HG02571 (cell line): ENCODE measurements around the gene PIGS.

ENCODE experiments used
- ATAC-seq: cut with Tn5 transposase; IDR thresholded peaks from one replicate; pipeline ENCODE4 v1.9.1; 2021; ENCODE audit warnings: mild to moderate bottlenecking, moderate library complexity; ENCODE audit not compliant: unreplicated experiment

The PIGS gene

DNA sequence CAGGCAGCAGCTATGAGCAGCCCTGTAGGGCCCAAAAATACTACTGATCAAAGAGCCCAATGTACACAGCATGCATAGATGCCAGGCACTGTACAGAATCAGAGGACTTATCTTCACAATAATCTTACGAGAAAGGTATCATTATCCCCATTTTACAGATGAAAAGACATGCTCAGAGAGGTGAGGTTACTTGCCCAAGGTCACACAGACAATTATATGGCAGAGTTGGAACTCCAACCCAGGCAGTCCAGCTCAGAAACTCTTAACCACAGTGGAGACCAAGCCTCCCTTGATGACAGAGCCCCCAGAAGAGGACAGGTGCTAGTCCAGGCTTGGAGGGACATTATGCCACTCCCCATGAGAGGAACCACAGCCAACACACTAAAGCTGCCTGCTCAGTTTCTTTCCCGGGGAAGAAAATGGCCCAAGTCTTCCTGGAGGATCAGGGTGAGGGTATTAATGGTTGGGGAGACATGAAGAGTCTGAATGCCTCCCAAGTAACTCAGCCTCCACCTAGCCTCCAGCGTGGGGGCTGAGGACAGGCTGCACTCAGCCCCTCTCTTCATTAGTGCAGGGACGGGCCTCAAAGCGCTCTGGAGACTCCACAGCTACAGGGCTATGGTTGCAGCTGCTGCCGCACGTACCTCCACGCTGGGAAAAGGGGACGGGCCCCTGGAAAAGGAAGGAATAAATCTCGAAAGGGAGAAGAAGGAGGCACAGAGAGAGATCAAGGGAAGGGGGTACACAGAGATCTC, 19.7 kb downstream of the PIGS start:
- ATAC-seq: no peak

DNA sequence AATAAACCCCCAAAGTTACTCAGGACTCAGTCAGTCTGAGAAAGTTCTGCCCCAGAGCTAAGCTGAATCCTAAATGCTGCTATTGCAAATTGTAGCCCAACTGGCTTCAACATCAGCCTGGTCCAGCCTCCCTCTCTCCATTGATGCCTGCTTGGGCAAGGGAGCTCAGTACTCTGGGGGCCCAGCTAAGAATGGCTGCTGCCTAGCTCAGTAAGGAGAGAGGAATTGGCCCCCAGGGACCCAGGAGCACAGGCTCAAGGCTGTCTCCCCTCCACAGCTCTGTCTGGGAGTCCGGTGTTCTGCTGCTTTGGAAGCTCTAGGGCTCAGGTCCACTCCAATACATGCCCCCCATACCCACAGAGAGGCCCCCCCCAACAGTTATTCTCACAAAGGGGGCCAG, 20.5 kb downstream of the PIGS start:
- no peak for ATAC-seq

DNA sequence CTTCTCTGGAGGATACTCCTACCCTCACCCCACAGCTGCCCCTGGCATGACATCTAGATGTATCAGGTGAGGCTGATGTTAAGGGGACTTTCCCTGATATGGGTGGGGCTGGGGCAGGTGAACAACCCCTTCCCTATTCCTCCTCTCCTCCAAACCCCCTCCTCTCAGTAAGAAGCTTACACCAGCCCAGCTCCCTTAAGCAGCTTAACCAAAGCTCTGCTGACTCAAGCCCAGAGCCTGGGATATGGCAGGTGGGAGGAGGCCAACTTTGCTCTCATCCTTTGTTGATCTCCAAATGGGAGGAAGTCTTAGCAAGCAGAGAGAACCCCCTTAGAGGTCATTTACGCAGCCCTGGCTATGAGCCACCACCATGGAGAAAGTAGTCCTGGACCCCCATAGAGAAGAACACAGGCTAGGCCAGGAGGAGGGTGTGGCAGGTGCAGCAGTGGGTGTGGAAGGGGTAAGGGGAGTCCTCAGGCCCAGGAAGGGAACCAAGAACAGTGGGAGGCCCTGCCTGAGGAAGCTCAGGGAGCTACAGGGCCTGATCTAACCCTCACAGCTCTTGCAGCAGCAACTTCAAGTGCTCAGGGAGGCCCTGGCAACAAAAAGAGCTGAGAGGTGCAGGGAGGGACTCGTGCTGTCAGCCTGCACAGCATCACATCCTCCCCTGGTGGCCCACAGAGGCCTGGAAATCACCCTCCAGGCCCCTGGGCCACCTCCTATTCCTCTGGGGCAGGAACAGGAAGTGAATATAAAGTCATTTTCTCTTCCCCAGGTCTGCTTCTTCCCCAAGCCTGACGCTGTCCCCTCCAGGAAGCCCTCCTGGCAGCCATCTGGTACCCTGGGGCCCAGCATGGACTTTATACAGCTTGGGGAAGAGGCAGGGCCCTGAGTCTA, 21.8 kb downstream of the PIGS start:
- no peak for ATAC-seq

DNA sequence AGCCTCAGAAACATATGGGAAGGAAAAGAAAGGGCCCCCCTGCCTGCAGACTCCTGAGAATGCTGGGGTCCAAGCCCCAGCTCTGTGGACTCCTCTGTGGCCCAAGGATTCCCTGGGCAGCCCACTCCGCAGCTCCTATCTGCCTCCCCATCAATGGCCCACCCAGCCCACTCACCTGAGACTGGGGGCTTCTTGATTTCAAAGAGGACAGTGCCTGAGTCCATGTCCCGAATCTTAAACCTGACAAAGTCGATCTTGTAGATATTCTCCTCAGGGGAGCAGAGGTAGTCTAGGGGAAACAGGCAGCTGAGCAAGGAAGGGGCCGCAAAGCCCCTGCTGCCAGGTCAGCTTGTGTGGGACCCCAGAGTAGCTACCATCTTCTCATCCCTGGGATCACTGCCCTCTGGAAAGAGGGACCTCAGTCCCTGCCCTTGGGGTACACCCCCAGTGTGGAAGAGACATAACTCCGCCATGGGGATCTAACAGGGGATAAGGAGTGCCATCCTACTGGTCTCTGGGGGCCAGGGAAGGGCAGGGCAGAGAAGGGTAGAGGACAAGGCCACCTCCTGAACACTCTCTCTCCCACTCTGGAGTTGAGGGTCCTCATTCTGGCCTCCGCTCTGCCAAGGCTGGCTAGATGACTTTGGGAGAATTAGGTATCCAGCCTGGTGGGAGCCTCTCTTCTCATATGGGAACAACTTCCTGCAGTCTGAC, 22.8 kb downstream of the PIGS start:
- no peak for ATAC-seq

DNA sequence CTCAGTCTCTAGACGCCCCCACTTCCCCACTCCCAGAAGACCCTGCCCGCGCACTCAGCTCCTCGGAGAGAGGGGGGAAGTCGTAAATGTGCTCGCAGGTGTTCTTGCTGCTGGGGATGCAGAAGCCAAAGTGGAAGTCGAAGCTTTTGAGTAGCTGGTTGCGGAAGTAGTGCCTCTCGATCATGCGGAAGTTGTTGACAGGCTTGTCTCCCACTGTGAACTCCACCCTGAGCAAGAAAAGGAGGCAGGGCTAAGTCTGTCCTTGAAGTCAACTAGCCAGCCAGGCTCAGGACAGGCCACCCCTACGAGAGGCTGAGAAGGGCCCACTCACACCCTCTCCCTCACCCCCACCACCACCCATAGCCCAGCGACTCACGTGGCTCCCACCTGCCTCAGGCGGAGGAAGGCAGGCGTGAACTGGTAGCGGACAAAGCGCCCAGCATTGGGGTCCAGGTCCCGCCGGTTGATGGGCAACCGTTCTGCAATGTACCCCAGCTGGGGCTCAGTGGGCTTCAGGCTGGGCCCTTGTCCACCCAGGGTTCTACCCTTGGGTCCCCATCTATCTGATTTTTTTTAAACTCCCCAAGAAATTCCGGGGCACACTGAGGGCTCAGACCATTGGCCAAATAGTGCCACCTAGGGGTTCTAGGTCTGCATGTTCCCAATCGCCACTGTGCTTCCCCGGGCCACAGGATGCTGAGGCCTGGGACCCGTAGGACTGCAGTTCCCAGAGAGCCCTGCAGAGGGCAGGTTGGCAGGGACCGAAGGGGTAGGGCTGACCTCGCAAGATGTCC, 23.5 kb downstream of the PIGS start:
- ATAC-seq: peak; percentile 37

DNA sequence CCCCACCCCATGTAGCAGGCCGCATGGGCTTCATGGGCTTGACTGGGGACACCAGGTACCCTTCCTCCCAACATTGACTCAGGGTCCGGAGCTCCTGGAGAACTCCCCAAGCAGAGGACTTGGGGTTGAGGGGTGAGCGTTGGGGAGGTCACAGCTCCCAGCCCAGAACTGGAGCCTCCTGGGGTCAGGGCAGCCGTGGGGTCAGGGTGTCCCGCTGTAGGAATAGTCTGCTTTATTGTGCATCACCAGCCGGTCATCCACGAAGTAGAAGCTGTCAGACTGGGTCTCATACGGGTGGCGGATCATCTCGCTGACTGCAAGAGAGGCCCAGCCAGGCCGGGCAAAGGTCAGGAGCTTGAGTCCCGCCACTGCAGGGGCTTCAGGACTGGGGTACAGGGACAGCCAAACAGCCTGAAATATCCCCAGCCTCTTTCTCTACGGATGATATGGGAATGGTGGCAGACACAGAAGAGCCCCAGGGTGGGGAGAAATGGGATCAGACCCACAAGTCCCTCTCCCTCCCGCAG, 24.2 kb downstream of the PIGS start:
- ATAC-seq: no peak

DNA sequence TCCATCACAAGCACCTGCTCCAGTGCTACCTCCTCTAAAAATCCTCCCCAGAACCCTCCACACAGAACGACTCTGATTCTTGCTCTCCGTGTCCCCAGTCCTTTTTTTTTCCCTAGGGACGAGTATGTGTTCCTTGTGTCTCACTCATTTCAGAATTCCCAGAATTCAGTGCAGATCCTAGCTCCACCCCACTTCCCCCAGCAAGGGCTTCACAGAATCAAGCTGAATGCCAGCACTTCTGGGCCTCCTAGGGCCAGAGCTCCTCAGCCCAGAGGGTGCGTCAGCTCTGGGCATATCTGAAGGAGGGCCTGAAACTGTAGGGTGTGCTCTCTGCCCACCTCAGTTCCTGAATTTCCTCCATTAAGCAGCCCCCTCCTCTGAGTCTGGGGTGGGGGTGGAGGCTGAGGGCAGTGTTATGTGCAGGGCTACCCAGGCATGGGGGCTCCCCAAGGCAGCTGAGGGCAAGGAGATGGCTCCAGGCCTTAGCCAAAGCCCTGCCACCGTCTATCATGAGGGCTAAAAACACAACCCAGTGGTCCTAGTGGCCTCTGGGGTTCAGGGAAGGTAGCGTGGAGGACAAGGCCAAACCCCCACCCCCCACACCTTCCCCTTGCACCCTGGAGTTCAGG, 25.4 kb downstream of the PIGS start:
- ATAC-seq: no peak

DNA sequence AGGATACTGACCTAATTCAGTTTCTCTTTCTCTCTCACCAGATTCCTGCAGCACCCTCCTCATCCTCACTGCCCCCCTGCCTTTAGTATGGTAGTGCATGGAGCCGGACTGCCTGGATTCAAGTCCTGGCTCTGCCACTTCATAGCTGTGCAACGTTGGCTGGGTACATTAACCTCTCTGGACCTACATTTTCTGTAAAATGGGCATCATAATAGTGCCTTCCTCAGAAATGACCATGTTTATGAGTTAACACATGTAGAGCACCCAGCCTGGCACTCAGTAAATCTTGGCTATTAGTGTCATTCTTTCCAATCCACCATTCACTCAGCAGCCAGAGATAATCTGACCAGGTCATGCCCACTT, 26.2 kb downstream of the PIGS start:
- no peak for ATAC-seq

DNA sequence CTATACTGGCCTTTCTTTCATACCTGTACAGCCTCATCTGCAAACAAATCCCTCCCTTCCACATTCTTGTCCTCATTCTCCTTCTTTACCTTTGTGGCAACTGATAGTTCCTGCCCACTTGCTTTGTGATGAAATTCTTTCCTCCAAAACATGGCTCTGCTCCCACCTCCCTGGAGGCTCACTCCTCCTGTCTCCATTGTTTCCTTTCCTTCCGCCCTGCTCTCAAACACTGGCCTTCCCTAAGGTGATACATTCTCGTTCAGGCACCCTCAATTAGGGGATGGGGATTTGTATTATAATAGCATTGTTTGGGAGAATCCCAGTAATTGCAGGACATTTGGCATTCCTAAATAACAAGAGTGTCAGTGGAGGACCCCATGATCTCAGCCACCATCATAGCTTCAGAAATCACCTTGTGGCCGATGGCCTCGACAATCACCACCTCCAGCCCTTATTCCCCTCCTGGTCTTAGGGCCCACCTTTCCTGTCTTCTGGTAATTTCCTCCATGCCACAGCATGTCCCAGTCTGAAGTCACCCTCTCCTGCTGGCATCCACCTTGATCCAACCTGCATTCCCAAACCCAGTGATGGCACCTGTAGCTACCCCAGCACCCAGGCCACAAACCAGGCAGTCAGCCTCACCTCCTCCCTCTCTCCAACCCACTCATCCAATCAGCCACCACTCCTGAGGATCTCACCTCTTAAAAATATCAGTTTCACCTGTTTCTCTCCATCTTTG, 26.8 kb downstream of the PIGS start:
- no peak for ATAC-seq

DNA sequence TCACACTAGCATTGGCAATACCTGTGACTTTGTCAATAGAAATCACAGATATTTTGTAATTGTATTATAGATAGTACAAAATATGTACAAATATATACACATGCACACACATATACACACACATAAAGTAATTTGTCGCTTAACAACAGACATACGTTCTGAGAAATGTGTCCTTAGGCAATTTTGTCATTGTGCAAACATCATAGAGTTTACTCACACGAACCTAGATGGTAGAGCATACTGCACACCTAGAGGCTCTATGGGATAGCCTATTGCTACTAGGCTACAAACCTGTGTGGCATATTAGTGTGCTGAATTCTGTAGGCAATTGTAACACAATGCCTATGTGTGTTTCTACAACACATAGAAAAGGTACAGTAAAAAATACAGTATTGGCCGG, 29.9 kb downstream of the PIGS start:
- no peak for ATAC-seq

DNA sequence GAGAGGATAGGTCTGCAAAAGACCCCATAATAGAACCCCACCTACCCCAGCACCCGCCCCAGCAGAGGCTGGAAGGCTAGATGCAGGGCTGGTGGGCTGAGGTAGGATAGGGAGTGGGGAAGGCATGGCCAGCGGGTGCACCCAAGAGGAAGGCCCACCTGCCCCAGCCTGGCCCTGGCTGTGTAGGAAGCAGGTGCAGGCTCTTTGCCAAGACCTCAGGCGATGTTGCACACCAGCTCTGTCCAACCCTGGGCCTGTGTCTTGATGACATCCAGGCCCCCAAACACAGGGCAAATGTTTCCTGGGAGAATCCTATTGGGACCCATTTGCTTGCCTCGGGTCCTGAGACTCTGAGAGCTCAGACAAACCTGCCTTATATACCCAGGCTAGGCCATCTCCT, 31.1 kb downstream of the PIGS start:
- no peak for ATAC-seq

DNA sequence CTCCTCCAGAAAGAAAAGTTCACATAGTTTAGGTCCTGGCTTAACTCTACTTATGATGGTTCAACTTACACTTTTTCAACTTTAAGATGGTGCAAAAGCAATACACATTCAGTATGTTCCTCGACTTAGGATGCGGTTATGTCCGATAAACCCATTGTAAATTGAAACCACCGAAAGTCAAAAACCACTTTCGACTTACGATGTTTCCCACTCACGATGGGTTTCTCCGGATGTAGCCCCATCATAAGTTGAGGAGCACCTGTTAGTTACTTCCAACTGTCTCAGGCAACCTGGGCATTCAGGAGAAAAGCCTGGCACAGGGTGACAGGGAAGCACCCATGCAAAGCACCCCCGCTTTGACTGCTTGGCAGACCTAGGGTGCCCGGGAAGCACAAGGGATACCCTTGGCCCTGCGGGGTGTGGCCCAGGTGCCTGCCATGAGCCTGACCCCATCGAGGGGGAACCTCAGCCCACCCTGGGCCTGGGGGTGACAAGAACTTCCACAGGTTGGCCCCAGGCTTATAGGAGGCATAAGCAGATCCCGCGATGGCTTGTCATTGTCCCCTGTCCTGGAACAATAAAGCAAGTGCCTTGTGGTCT, 32.9 kb downstream of the PIGS start:
- ATAC-seq: no peak

DNA sequence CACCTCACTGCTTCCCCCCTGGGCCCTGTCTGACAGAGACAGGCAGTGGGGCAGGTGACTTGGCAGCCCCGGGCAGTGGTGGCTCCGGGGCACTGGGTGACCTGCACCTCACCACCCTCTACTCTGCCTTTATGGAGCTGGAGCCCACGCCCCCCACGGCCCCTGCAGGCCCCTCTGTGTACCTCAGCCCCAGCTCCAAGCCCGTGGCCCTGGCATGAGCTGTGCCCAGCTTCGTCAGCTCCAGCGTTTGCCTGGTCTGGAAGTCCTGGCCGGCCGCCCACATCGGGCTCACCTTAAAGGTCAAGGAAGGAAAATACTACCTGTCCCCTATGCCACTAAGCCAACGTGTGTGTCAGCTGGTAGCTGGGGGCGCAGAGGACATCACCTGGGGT, 34.1 kb downstream of the PIGS start:
- ATAC-seq: no peak

DNA sequence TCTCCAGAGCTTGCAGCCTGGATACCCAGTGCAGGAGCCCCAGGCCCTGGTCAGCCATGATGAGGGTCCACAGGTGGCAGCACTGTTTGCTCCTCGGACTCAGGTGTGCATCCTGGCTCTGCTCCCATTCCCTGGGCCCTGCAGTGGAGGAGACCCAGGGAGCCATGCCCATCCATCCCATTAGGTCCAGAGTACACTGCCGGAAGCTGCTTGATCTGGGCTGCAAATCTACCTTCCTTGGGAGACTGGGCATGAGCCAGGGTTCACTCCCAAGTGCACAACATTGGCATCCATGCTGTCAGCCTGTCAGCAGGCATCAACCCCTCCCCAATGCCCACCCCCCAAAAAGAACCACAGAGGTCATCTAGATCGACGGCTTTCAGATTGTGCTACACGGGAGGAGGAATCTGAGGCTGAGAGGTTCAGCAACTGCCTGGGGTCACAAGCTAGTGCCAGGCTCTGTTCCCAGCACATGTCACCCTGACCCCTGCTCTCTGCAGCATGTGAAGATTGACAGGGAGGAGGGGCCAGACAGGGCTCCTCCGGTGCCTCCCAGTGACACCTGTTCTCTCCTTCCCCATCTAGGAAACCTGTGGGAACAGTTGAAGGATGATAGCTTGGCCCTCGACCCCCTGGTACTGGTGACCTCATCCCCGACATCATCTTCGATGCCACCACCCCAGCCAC, 34.6 kb downstream of the PIGS start:
- ATAC-seq: no peak

DNA sequence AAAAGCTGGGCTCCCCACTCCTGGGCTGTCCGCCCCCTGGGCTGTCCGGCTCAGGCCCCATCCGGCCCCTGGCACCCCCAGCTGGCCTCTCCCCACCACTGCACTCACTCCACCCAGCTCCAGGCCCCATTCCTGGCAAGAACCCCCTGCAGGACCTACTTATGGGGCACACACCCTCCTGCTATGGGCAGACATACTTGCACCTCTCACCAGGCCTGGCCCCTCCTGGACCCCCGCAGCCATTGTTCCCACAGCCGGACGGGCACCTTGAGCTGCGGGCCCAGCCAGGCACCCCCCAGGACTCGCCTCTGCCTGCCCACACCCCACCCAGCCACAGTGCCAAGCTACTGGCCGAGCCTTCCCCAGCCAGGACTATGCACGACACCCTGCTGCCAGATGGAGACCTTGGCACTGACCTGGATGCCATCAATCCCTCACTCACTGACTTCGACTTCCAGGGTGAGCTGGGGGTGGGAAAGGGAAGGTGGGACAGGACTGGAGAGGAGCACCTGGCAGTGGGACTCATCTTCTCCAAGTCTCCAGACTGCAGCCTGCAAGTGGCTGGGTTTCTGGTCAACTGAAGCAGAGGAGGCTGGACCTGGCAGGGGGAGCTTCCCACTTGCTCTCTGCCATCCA, 36.5 kb downstream of the PIGS start:
- ATAC-seq: no peak

DNA sequence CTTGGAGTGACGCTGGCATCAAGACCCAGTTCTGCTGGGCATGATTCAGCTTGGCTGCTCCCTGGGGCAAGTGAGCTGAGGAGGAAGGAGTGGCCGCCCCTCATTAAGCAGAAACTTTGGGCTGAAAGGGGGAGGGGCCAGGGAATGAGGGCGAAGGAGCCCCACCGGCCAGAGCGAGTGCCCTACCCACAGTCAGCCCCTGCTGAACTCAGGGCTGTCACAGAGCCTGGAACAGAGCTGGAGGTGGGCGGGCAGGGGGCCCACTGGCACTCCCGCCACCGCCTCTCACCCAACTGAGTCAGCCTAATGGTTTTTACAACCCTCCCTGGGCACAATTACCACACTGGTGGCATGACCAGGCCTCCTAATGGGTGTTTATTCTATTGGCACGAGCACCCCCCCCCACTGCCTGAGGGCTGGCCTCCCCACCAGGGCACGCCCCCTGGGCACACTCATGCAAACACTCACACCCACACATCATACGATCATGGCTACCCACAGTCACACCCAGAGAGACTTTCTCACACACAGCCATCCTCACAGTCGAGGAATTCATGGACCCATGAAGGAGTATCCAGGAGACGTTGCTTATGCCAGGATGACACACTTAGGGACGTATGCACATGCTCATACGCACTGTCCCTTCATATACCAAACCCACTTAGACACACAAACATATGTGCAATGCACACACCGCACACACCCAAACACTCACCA, 38.1 kb downstream of the PIGS start:
- ATAC-seq: no peak
